Panc1 (cell line): Measurements from ENCODE around the gene HDHD3. TPM values are rescaled to one million over a fixed set of nuclear protein-coding genes. Genes with fewer than 3 reads are reported as not detected.
A peak's percentile ranks its signal among the peaks of the same experiment; 100 is the strongest.

ENCODE experiments used
- ATAC-seq: fragments of 200-7000 bp; cut with Tn5 transposase; 2 replicates; pipeline ENCODE4 v1.9.1; 2020; ENCODE audit warnings: mild to moderate bottlenecking, moderate library complexity
- BruUV-seq: library from RNA; stranded (reverse); fragments of 400-500 nt; replicated peaks from 2 replicates; lab custom pipeline; 2021; lab: Mats Ljungman, UMichigan
- CTCF ChIA-PET: fragments of 300-600 bp; sonication (Branson Sonifier 250); formaldehyde crosslinking; loops from one replicate; lab custom pipeline; 2022; ENCODE audit warnings: antibody characterized with exemption; lab: Charles Lee
- POLR2A ChIA-PET: fragments of 300-600 bp; sonication (Branson Sonifier 250); formaldehyde crosslinking; loops from one replicate; lab custom pipeline; 2022; ENCODE audit warnings: antibody characterized with exemption; lab: Charles Lee
- DNase-seq: peaks from one replicate; pipeline ENCODE4 v3.0.0-alpha.2; 2010; ENCODE audit warnings: low read depth, low spot score
- H3K27ac ChIP-seq: 2 replicates; pipeline ENCODE4 v1.5.1; 2011; ENCODE audit warnings: mild to moderate bottlenecking, low read length, inconsistent platforms
- H3K27me3 ChIP-seq: fragments of 200-500 bp; sonication (Bioruptor generic); 2 replicates; pipeline ENCODE4 v1.6.0; 2014; ENCODE audit warnings: low read length, inconsistent platforms; ENCODE audit not compliant: control insufficient read depth, insufficient read depth
- H3K36me3 ChIP-seq: fragments of 200-500 bp; sonication (Bioruptor generic); 2 replicates; pipeline ENCODE4 v1.5.1; 2014; ENCODE audit warnings: inconsistent platforms, mild to moderate bottlenecking, low read length, moderate library complexity; ENCODE audit not compliant: control insufficient read depth, insufficient read depth
- H3K4me1 ChIP-seq: 2 replicates; pipeline ENCODE4 v1.5.1; 2011; ENCODE audit warnings: inconsistent platforms, mild to moderate bottlenecking, low read length, moderate library complexity; ENCODE audit not compliant: control insufficient read depth, insufficient read depth
- H3K4me3 ChIP-seq, 2 experiments: 2 replicates each; pipeline ENCODE4 v1.5.1; 2011 to 2012; ENCODE audit warnings: low read depth in 2 of 2, low read length in 2 of 2, mild to moderate bottlenecking in 2 of 2, inconsistent platforms in 1 of 2, moderate library complexity in 1 of 2
- H3K9me3 ChIP-seq: fragments of 200-500 bp; sonication (Bioruptor generic); 2 replicates; pipeline ENCODE4 v1.5.1; 2014; ENCODE audit warnings: low read depth, mild to moderate bottlenecking, inconsistent platforms, low read length, moderate library complexity; ENCODE audit not compliant: control insufficient read depth, insufficient read depth
- POLR2AphosphoS5 ChIP-seq: IDR thresholded peaks from 2 replicates; pipeline ENCODE4 v1.6.1; 2012; ENCODE audit warnings: mild to moderate bottlenecking, low read depth, low read length, moderate library complexity
- SIN3A ChIP-seq: IDR thresholded peaks from 2 replicates; pipeline ENCODE4 v1.6.1; 2012; ENCODE audit warnings: low read depth, mild to moderate bottlenecking, low read length, moderate library complexity, borderline replicate concordance; ENCODE audit not compliant: insufficient read depth
- TCF7L2 ChIP-seq: IDR thresholded peaks from 2 replicates; pipeline ENCODE4 v1.6.1; 2011; ENCODE audit warnings: mild to moderate bottlenecking, low read depth, low read length, inconsistent platforms
- in situ Hi-C: cut with HindIII; loops from 2 replicates; pipeline ENCODE4 v1.10.0; 2016; ENCODE audit warnings: low sequenced_read_pairs, low pct_unique_long_range_greater_than_20kb
- intact Hi-C: fragments of 100-400 bp; cut with micrococcal nuclease; formaldehyde crosslinking; loops from one replicate; pipeline ENCODE4 v1.10.0; 2022; ENCODE audit not compliant: unreplicated experiment
- total RNA-seq: library from RNA; stranded (reverse); gene quantifications from one replicate; pipeline ENCODE4 v1.2.1, GENCODE V29; 2021; ENCODE audit not compliant: unreplicated experiment
- TF ChIP-seq, protein P1 (sequence below), 2 experiments: IDR thresholded peaks; 2 replicates each; pipeline ENCODE4 v1.6.1; 2011 to 2012; ENCODE audit warnings: low read depth in 2 of 2, control low read depth in 1 of 2, low read length in 1 of 2, mild to moderate bottlenecking in 1 of 2, moderate library complexity in 1 of 2; ENCODE audit not compliant: insufficient read depth in 1 of 2
- TF ChIP-seq, protein P2 (sequence below): fragments of 450-650 bp; IDR thresholded peaks from 2 replicates; pipeline ENCODE4 v1.5.1; 2017; ENCODE audit warnings: mild to moderate bottlenecking

The HDHD3 gene
- total RNA-seq, 1 experiment from 2014 or later = 14.5 TPM

DNA sequence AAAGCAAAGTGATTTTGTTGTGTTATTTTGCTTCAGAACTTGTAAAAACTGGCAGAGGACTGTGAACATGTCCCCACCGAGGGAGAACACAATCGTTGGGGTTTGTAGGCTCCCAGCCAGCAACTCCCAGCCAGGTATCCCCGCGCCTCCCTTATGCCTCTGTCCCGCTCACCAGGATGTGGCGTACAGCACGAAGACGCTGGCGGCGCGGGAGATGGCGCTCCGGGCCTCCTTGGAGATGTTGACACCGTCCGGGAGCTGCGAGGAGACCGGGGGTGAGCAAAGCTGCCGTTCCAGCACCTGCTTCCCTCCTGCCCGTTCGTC, 33.1 kb upstream of the HDHD3 start:
- in situ Hi-C loops (no loop called here), intact Hi-C loops (no loop called here)
- Histone ChIP-seq H3K36me3 (peaks cover 7% of the 10 kb centered on the region), H3K4me1 (no peaks in the 10 kb centered on the region; the same call in 1 of the 2 replicates), H3K27me3 (no peaks in the 10 kb centered on the region), H3K4me3 (peak overlapping the region; percentile 95 to 97), H3K27ac (peak overlapping the region; percentile 99), H3K9me3 (no peaks in the 10 kb centered on the region)
- POLR2A ChIA-PET = interaction anchor here (0.7 kb wide), 1 partner anchor 8 kb away, joined by 5 read pairs; no protein-coding TSS in a partner anchor
- BruUV-seq = no TSS peak
- DNase-seq = no peak
- ATAC-seq = peak; percentile 30; the same call in 1 of the 2 replicates
- CTCF ChIA-PET = interaction anchor here (0.7 to 1.0 kb wide), 2 partner anchors 9 to 247 kb away, joined by 4 to 6 read pairs; partner anchors contain the start of gene ALAD
- no peak for TF ChIP-seq TCF7L2
- TF ChIP-seq, protein P1, sequence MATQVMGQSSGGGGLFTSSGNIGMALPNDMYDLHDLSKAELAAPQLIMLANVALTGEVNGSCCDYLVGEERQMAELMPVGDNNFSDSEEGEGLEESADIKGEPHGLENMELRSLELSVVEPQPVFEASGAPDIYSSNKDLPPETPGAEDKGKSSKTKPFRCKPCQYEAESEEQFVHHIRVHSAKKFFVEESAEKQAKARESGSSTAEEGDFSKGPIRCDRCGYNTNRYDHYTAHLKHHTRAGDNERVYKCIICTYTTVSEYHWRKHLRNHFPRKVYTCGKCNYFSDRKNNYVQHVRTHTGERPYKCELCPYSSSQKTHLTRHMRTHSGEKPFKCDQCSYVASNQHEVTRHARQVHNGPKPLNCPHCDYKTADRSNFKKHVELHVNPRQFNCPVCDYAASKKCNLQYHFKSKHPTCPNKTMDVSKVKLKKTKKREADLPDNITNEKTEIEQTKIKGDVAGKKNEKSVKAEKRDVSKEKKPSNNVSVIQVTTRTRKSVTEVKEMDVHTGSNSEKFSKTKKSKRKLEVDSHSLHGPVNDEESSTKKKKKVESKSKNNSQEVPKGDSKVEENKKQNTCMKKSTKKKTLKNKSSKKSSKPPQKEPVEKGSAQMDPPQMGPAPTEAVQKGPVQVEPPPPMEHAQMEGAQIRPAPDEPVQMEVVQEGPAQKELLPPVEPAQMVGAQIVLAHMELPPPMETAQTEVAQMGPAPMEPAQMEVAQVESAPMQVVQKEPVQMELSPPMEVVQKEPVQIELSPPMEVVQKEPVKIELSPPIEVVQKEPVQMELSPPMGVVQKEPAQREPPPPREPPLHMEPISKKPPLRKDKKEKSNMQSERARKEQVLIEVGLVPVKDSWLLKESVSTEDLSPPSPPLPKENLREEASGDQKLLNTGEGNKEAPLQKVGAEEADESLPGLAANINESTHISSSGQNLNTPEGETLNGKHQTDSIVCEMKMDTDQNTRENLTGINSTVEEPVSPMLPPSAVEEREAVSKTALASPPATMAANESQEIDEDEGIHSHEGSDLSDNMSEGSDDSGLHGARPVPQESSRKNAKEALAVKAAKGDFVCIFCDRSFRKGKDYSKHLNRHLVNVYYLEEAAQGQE (IDR thresholded peaks at IDR 0.05; ENCODE audit: insufficient read depth in 1 of 2, low read depth in 2 of 2, low read length in 1 of 2) = no peak
- TF ChIP-seq SIN3A = no peak
- no peak for TF ChIP-seq POLR2AphosphoS5
- TF ChIP-seq, protein P2, sequence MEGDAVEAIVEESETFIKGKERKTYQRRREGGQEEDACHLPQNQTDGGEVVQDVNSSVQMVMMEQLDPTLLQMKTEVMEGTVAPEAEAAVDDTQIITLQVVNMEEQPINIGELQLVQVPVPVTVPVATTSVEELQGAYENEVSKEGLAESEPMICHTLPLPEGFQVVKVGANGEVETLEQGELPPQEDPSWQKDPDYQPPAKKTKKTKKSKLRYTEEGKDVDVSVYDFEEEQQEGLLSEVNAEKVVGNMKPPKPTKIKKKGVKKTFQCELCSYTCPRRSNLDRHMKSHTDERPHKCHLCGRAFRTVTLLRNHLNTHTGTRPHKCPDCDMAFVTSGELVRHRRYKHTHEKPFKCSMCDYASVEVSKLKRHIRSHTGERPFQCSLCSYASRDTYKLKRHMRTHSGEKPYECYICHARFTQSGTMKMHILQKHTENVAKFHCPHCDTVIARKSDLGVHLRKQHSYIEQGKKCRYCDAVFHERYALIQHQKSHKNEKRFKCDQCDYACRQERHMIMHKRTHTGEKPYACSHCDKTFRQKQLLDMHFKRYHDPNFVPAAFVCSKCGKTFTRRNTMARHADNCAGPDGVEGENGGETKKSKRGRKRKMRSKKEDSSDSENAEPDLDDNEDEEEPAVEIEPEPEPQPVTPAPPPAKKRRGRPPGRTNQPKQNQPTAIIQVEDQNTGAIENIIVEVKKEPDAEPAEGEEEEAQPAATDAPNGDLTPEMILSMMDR = no peak

DNA sequence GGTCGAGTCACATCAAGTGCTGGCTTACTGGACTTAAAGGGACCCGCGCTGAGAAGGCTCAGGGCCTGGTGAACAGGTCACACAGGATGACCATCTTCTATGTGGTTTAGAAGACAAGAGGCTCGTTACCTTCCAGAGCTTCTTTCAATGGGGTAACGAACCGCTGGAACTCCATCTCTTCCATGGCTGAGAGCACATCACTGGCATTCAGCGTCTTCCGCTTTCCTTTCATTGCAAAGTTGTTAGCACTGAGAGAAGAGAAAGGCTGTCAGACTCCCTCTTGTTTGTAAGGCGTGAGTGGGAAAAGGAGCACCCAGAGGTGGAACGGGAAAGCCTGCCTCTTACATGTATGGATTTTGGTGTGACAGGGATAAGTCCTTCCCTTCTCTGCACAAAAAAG, 32.7 kb upstream of the HDHD3 start:
- TF ChIP-seq, protein P1 (IDR thresholded peaks at IDR 0.05; ENCODE audit: insufficient read depth in 1 of 2, low read depth in 2 of 2, low read length in 1 of 2) = no peak
- TF ChIP-seq SIN3A = no peak
- TF ChIP-seq POLR2AphosphoS5 = no peak
- TF ChIP-seq, protein P2 = no peak
- BruUV-seq = no TSS peak
- Histone ChIP-seq H3K27ac (peak overlapping the region; percentile 99), H3K4me3 (peak overlapping the region; percentile 95 to 97), H3K9me3 (no peaks in the 10 kb centered on the region), H3K4me1 (no peaks in the 10 kb centered on the region; the same call in 1 of the 2 replicates), H3K27me3 (no peaks in the 10 kb centered on the region), H3K36me3 (peaks cover 7% of the 10 kb centered on the region)
- intact Hi-C loops (no loop called here), in situ Hi-C loops (no loop called here)
- no peak for DNase-seq
- ChIA-PET CTCF (interaction anchor here (1.0 kb wide), 1 partner anchor 8 kb away, joined by 6 read pairs; the partner anchor contains the start of gene ALAD), POLR2A (no interaction called here)
- ATAC-seq = no peak
